Osteocyte (in vitro differentiated cells): ENCODE measurements around the gene CRYBG1. TPM values are rescaled to one million over a fixed set of nuclear protein-coding genes. Genes with fewer than 3 reads are reported as not detected.
A peak's percentile ranks its signal among the peaks of the same experiment; 100 is the strongest.
"Not testable (repeated sequence)": the region's sequence is repeated elsewhere in the genome, so short reads cannot be mapped to it uniquely, and the experiment has no call there.

ENCODE experiments used
- DNase-seq: peaks from one replicate; pipeline ENCODE4 v3.0.0; 2021; ENCODE audit warnings: mixed read lengths; ENCODE audit not compliant: unreplicated experiment; ENCODE audit errors: extremely low spot score
- H3K27ac Mint-ChIP-seq: one replicate; pipeline ENCODE4 v1.8.0; 2021; ENCODE audit warnings: mild to moderate bottlenecking, mixed read lengths; ENCODE audit not compliant: unreplicated experiment
- H3K27me3 Mint-ChIP-seq: one replicate; pipeline ENCODE4 v1.8.0; 2021; ENCODE audit warnings: mixed read lengths; ENCODE audit not compliant: unreplicated experiment
- H3K36me3 Mint-ChIP-seq: one replicate; pipeline ENCODE4 v1.8.0; 2021; ENCODE audit warnings: mixed read lengths; ENCODE audit not compliant: unreplicated experiment
- H3K4me1 Mint-ChIP-seq: one replicate; pipeline ENCODE4 v1.8.0; 2021; ENCODE audit warnings: mixed read lengths; ENCODE audit not compliant: unreplicated experiment
- H3K4me3 Mint-ChIP-seq: one replicate; pipeline ENCODE4 v1.8.0; 2021; ENCODE audit warnings: mild to moderate bottlenecking, moderate library complexity, mixed read lengths; ENCODE audit not compliant: unreplicated experiment
- H3K9me3 Mint-ChIP-seq: one replicate; pipeline ENCODE4 v1.8.0; 2021; ENCODE audit warnings: mixed read lengths; ENCODE audit not compliant: unreplicated experiment
- total RNA-seq: library from RNA; stranded (reverse); gene quantifications from 2 replicates; pipeline ENCODE4 v1.2.1, GENCODE V29; 2021
- TF ChIP-seq, protein P1 (sequence below): fragments of 200-600 bp; sonication (generic); IDR thresholded peaks from 2 replicates; pipeline ENCODE4 v1.5.0; 2021; ENCODE audit warnings: antibody characterized with exemption, mild to moderate bottlenecking, moderate library complexity

CRYBG1 gene
- total RNA-seq, 1 donor from 2014 or later, result 2.4 TPM

- Mint-ChIP-seq H3K27me3 (no peaks in the 10 kb centered on the region), H3K9me3 (no peaks in the 10 kb centered on the region), H3K36me3 (peaks cover 10% of the 10 kb centered on the region), H3K4me1 (peaks cover 14% of the 10 kb centered on the region), H3K27ac (no peak overlapping the region), H3K4me3 (no peak overlapping the region)
- TF ChIP-seq, protein P1, sequence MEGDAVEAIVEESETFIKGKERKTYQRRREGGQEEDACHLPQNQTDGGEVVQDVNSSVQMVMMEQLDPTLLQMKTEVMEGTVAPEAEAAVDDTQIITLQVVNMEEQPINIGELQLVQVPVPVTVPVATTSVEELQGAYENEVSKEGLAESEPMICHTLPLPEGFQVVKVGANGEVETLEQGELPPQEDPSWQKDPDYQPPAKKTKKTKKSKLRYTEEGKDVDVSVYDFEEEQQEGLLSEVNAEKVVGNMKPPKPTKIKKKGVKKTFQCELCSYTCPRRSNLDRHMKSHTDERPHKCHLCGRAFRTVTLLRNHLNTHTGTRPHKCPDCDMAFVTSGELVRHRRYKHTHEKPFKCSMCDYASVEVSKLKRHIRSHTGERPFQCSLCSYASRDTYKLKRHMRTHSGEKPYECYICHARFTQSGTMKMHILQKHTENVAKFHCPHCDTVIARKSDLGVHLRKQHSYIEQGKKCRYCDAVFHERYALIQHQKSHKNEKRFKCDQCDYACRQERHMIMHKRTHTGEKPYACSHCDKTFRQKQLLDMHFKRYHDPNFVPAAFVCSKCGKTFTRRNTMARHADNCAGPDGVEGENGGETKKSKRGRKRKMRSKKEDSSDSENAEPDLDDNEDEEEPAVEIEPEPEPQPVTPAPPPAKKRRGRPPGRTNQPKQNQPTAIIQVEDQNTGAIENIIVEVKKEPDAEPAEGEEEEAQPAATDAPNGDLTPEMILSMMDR, result no peak
- no peak for DNase-seq
Observed at GRCh38 chr6:106581468-106581867, 221.0 kb downstream of the CRYBG1 start.

- Mint-ChIP-seq H3K4me3 (no peak overlapping the region), H3K27ac (no peak overlapping the region), H3K27me3 (no peaks in the 10 kb centered on the region), H3K36me3 (peaks cover 10% of the 10 kb centered on the region), H3K9me3 (no peaks in the 10 kb centered on the region), H3K4me1 (peaks cover 33% of the 10 kb centered on the region)
- DNase-seq, result no peak
- TF ChIP-seq, protein P1, result no peak
Observed at GRCh38 chr6:106586815-106587415, 226.4 kb downstream of the CRYBG1 start.

GRCh38 chr6:106588937-106589336 is 228.4 kb downstream of the CRYBG1 start:
- DNase-seq, H3K27me3 Mint-ChIP-seq, H3K9me3 Mint-ChIP-seq, H3K27ac Mint-ChIP-seq, H3K4me3 Mint-ChIP-seq, H3K36me3 Mint-ChIP-seq: not testable (repeated sequence)
- peaks cover 38% of the 10 kb centered on the region for H3K4me1 Mint-ChIP-seq

GRCh38 chr6:106591111-106591825 is 230.8 kb downstream of the CRYBG1 start:
- Mint-ChIP-seq H3K27ac (peak overlapping the region; percentile 84), H3K27me3 (no peaks in the 10 kb centered on the region), H3K4me3 (no peak overlapping the region), H3K4me1 (peaks cover 26% of the 10 kb centered on the region), H3K9me3 (no peaks in the 10 kb centered on the region), H3K36me3 (no peaks in the 10 kb centered on the region)
- no peak for DNase-seq
- TF ChIP-seq, protein P1, result no peak

GRCh38 chr6:106599440-106599839 is 238.9 kb downstream of the CRYBG1 start:
- Mint-ChIP-seq H3K4me1 (peaks cover 8% of the 10 kb centered on the region), H3K9me3 (no peaks in the 10 kb centered on the region), H3K36me3 (peaks cover 6% of the 10 kb centered on the region), H3K27me3 (no peaks in the 10 kb centered on the region), H3K4me3 (no peak overlapping the region), H3K27ac (no peak overlapping the region)
- DNase-seq, result no peak
- TF ChIP-seq, protein P1, result no peak
